H1 (cell line): ENCODE measurements around the gene ZNF831. TPM values are rescaled to one million over a fixed set of nuclear protein-coding genes. Genes with fewer than 3 reads are reported as not detected.

ENCODE experiments used
- CTCF ChIA-PET: fragments of 300-600 bp; sonication (Branson Sonifier 250); formaldehyde crosslinking; loops from one replicate; lab custom pipeline; 2021; ENCODE audit not compliant: partially characterized antibody; lab: Charles Lee
- POLR2A ChIA-PET: fragments of 300-600 bp; sonication (Branson Sonifier 250); formaldehyde crosslinking; loops from one replicate; lab custom pipeline; 2021; ENCODE audit warnings: inconsistent platforms; ENCODE audit not compliant: partially characterized antibody; lab: Charles Lee
- DNase-seq, 2 experiments: peaks; one replicate each; pipeline versions ENCODE4 v3.0.0 to v3.0.0-alpha.2; 2010 to 2022; ENCODE audit warnings: low spot score in 2 of 2, low read depth in 1 of 2, mixed read lengths in 1 of 2
- FAIRE-seq: peaks from 2 replicates; lab custom pipeline; 2011; peaks lifted over from hg19 to GRCh38; lab: Jason Lieb, UNC
- H2AFZ ChIP-seq: 2 replicates; pipeline ENCODE4 v1.8.1; 2012; ENCODE audit warnings: low read length, inconsistent platforms
- H2AK5ac ChIP-seq: 2 replicates; pipeline ENCODE4 v1.6.1; 2013; ENCODE audit warnings: low read depth, low read length
- H2BK120ac ChIP-seq: replicated peaks from 2 replicates; pipeline ENCODE3; 2013; ENCODE audit warnings: low read depth, low read length, inconsistent platforms
- H2BK12ac ChIP-seq: 2 replicates; pipeline ENCODE4 v1.6.1; 2013; ENCODE audit warnings: low read depth, low read length
- H2BK15ac ChIP-seq: 2 replicates; pipeline ENCODE4 v1.6.1; 2013; ENCODE audit warnings: low read length
- H2BK20ac ChIP-seq: 2 replicates; pipeline ENCODE4 v1.6.1; 2013; ENCODE audit warnings: low read length
- H2BK5ac ChIP-seq: 2 replicates; pipeline ENCODE4 v1.6.1; 2013; ENCODE audit warnings: low read depth, low read length
- H3K14ac ChIP-seq: 2 replicates; pipeline ENCODE4 v1.6.1; 2013; ENCODE audit warnings: inconsistent platforms; ENCODE audit not compliant: insufficient read length
- H3K18ac ChIP-seq: 2 replicates; pipeline ENCODE4 v1.6.1; 2013; ENCODE audit warnings: low read length; ENCODE audit errors: extremely low read depth
- H3K23ac ChIP-seq: 2 replicates; pipeline ENCODE4 v1.6.1; 2013; ENCODE audit warnings: inconsistent platforms; ENCODE audit not compliant: insufficient read length
- H3K23me2 ChIP-seq: 2 replicates; pipeline ENCODE4 v1.6.1; 2013; ENCODE audit warnings: low read depth, low read length
- H3K27ac ChIP-seq: 2 replicates; pipeline ENCODE4 v1.6.1; 2011; ENCODE audit warnings: low read depth, low read length, inconsistent platforms
- H3K27me3 ChIP-seq, 4 experiments: replicated peaks in 1 of 4; 1 replicate in 1 of 4; 2 replicates in 3 of 4; pipeline versions ENCODE4 v1.6.1 to v1.8.1; 2011 to 2013; ENCODE audit warnings: low read length in 3 of 4, mild to moderate bottlenecking in 3 of 4, inconsistent platforms in 2 of 4, mixed read lengths in 2 of 4, moderate library complexity in 1 of 4; ENCODE audit not compliant: control insufficient read depth in 3 of 4, insufficient read depth in 3 of 4; ENCODE audit errors: extremely low read depth in 1 of 4
- H3K36me3 ChIP-seq, 4 experiments: 2 replicates each; pipeline versions ENCODE4 v1.6.1 to v1.8.1; 2011 to 2013; ENCODE audit warnings: mild to moderate bottlenecking in 4 of 4, low read length in 3 of 4, moderate library complexity in 2 of 4, control low read depth in 1 of 4, inconsistent platforms in 1 of 4; ENCODE audit not compliant: insufficient read depth in 4 of 4, control insufficient read depth in 2 of 4
- H3K4ac ChIP-seq: replicated peaks from 2 replicates; pipeline ENCODE3; 2013; ENCODE audit warnings: low read length, low read depth, mixed read lengths, inconsistent platforms; ENCODE audit not compliant: insufficient read length
- H3K4me1 ChIP-seq, 4 experiments: replicated peaks in 1 of 4; 1 replicate in 1 of 4; 2 replicates in 3 of 4; pipeline versions ENCODE4 v1.6.1 to v1.8.1; 2011 to 2013; ENCODE audit warnings: low read length in 3 of 4, inconsistent platforms in 2 of 4, mixed read lengths in 1 of 4; ENCODE audit not compliant: insufficient read depth in 4 of 4, control insufficient read depth in 3 of 4
- H3K4me2 ChIP-seq, 2 experiments: 2 replicates each; pipeline versions ENCODE4 v1.6.1 to v1.8.1; 2011 to 2013; ENCODE audit warnings: low read depth in 2 of 2, low read length in 2 of 2, control low read depth in 1 of 2, inconsistent platforms in 1 of 2, mild to moderate bottlenecking in 1 of 2; ENCODE audit not compliant: insufficient read depth in 1 of 2
- H3K4me3 ChIP-seq, 4 experiments: fragments of 200-600, 300-600 bp in 1 of 4; sonication (generic), shearing (Covaris generic), sonication (Bioruptor Twin) in 1 of 4; 2 replicates each; pipeline versions ENCODE4 v1.5.1 to v1.8.1; 2011 to 2016; ENCODE audit warnings: low read length in 4 of 4, low read depth in 3 of 4, control low read depth in 2 of 4, inconsistent platforms in 2 of 4, mild to moderate bottlenecking in 2 of 4, mixed read lengths in 1 of 4, moderate library complexity in 1 of 4; ENCODE audit not compliant: insufficient read depth in 2 of 4; ENCODE audit errors: extremely low read depth in 1 of 4
- H3K56ac ChIP-seq: replicated peaks from 2 replicates; pipeline ENCODE3; 2013; ENCODE audit warnings: low read depth, mild to moderate bottlenecking, mixed read lengths, low read length, inconsistent platforms; ENCODE audit not compliant: insufficient read length
- H3K79me1 ChIP-seq: 2 replicates; pipeline ENCODE4 v1.6.1; 2013; ENCODE audit warnings: low read depth, low read length, control low read depth
- H3K79me2 ChIP-seq, 2 experiments: 2 replicates each; pipeline versions ENCODE4 v1.6.1 to v1.8.1; 2012 to 2013; ENCODE audit warnings: low read length in 2 of 2, mild to moderate bottlenecking in 2 of 2, inconsistent platforms in 1 of 2; ENCODE audit not compliant: insufficient read depth in 2 of 2, control insufficient read depth in 1 of 2
- H3K9ac ChIP-seq, 4 experiments: replicated peaks in 1 of 4; 1 replicate in 1 of 4; 2 replicates in 3 of 4; pipeline versions ENCODE4 v1.6.1 to v1.8.1; 2011 to 2013; ENCODE audit warnings: low read depth in 3 of 4, low read length in 3 of 4, control low read depth in 2 of 4, mild to moderate bottlenecking in 2 of 4, moderate library complexity in 2 of 4, inconsistent platforms in 1 of 4; ENCODE audit errors: extremely low read depth in 1 of 4
- H3K9me3 ChIP-seq, 2 experiments: 2 replicates each; pipeline versions ENCODE4 v1.6.1 to v1.8.1; 2012 to 2013; ENCODE audit warnings: mild to moderate bottlenecking in 2 of 2, moderate library complexity in 2 of 2, control low read depth in 1 of 2, inconsistent platforms in 1 of 2, low read depth in 1 of 2, low read length in 1 of 2, mixed read lengths in 1 of 2; ENCODE audit not compliant: insufficient read depth in 2 of 2
- H4K20me1 ChIP-seq, 2 experiments: replicated peaks in 1 of 2; 2 replicates each; pipeline versions ENCODE3 to v1.8.1; 2011 to 2013; ENCODE audit warnings: inconsistent platforms in 2 of 2, low read length in 2 of 2, mild to moderate bottlenecking in 1 of 2; ENCODE audit not compliant: insufficient read depth in 2 of 2, control insufficient read depth in 1 of 2
- H4K5ac ChIP-seq: 2 replicates; pipeline ENCODE4 v1.6.1; 2013; ENCODE audit warnings: low read length, low read depth, mixed read lengths, inconsistent platforms; ENCODE audit not compliant: insufficient read length
- H4K8ac ChIP-seq: 2 replicates; pipeline ENCODE4 v1.8.0; 2013; ENCODE audit warnings: mild to moderate bottlenecking, moderate library complexity, low read length, inconsistent platforms; ENCODE audit not compliant: insufficient read depth; ENCODE audit errors: extremely low read depth
- H4K91ac ChIP-seq: replicated peaks from 2 replicates; pipeline ENCODE3; 2013; ENCODE audit warnings: low read length, mixed read lengths, inconsistent platforms; ENCODE audit not compliant: insufficient read length
- CEBPB ChIP-seq: IDR thresholded peaks from 2 replicates; pipeline ENCODE4 v1.6.1; 2012; ENCODE audit warnings: low read depth, low read length
- POLR2AphosphoS5 ChIP-seq: IDR thresholded peaks from 2 replicates; pipeline ENCODE4 v1.6.1; 2011; ENCODE audit warnings: low read depth, low read length
- TEAD4 ChIP-seq: IDR thresholded peaks from 2 replicates; pipeline ENCODE4 v1.6.1; 2012; ENCODE audit warnings: low read depth, low read length, inconsistent platforms, mixed read lengths
- WGBS, 2 experiments: shearing (Covaris generic) in 1 of 2; methylation state at CpG; one replicate each; pipeline versions ENCODE4 v1.1.6 to v1.1.7; 2013 to 2015; ENCODE audit warnings: low lambda C conversion rate in 2 of 2, mixed read lengths in 2 of 2, inconsistent platforms in 1 of 2, low coverage in 1 of 2, missing lambda C conversion rate in 1 of 2; ENCODE audit not compliant: insufficient replicate concordance in 2 of 2, insufficient coverage in 1 of 2, insufficient read length in 1 of 2; ENCODE audit errors: extremely low coverage in 1 of 2, missing lambda C conversion rate in 1 of 2; 5-methylcytosine and 5-hydroxymethylcytosine counted together
- polyA plus RNA-seq, 7 experiments: library from polyadenylated mRNA; depleted of rRNA in 3 of 7; stranded (reverse) in 5 of 7; unstranded in 2 of 7; fragments of >200 nt in 5 of 7; fragments of 200-250 nt in 2 of 7; gene quantifications; 1 replicate in 5 of 7; 2 replicates in 1 of 7; 4 replicates in 1 of 7; pipeline versions ENCODE4 v1.2.1 to v1.2.3, GENCODE V29; 2011 to 2013; ENCODE audit warnings: missing spikeins in 2 of 7, mixed read lengths in 2 of 7
- total RNA-seq: library from RNA; stranded (reverse); fragmentation: NEBNext Ultra II Directional; extraction: Animal tissue kit (Norgen Biotek cat#: 25700); gene quantifications from 2 replicates; pipeline ENCODE4 v1.2.1, GENCODE V29; 2021

Gene ZNF831
- total and polyA plus RNA-seq, 2 of the 8 experiments (the other 6 are each of a cell fraction or from before 2014, with no cell fraction given) = not detected

- no peak overlapping the region for H4K5ac ChIP-seq
- peak overlapping the region; percentile 77; the same call in 1 of the 2 replicates for H4K8ac ChIP-seq
- H3K4me1 ChIP-seq = no peaks in the 10 kb centered on the region
- no peak overlapping the region for H2AFZ ChIP-seq
- H3K79me1 ChIP-seq = no peaks in the 10 kb centered on the region
- H3K9me3 ChIP-seq = no peaks in the 10 kb centered on the region
- H4K91ac ChIP-seq = no peak overlapping the region
- H2BK5ac ChIP-seq = no peak overlapping the region
- H2AK5ac ChIP-seq = no peak overlapping the region
- H3K27ac ChIP-seq = no peak overlapping the region
- no peak overlapping the region for H3K18ac ChIP-seq
- no peak overlapping the region for H3K14ac ChIP-seq
- no peak overlapping the region for H3K23ac ChIP-seq
- no peak overlapping the region for H2BK15ac ChIP-seq
- no peak overlapping the region for H2BK120ac ChIP-seq
- no peak overlapping the region for H3K4me2 ChIP-seq
- no peak overlapping the region for H2BK20ac ChIP-seq
- DNase-seq (no peak), FAIRE-seq (no peak)
- no peaks in the 10 kb centered on the region for H3K27me3 ChIP-seq
- no peak overlapping the region for H3K56ac ChIP-seq
- no peaks in the 10 kb centered on the region for H3K36me3 ChIP-seq
- TF ChIP-seq CEBPB (no peak), TEAD4 (no peak), POLR2AphosphoS5 (no peak)
- H3K9ac ChIP-seq = no peak overlapping the region
- CTCF ChIA-PET = interaction anchor here (1.5 kb wide), 1 partner anchor 15 kb away, joined by 5 read pairs; no protein-coding TSS in a partner anchor
- POLR2A ChIA-PET = no interaction called here
- H3K79me2 ChIP-seq = no peaks in the 10 kb centered on the region
- no peaks in the 10 kb centered on the region for H3K23me2 ChIP-seq
- H2BK12ac ChIP-seq = no peak overlapping the region
- no peak overlapping the region for H3K4ac ChIP-seq
- H4K20me1 ChIP-seq = no peaks in the 10 kb centered on the region
- 93% methylated on average over 3 of the region's 7 CpGs; no CpG with 5 or more reads in 1 of the 2 experiments for WGBS, 2 experiments
- no peak overlapping the region for H3K4me3 ChIP-seq
These were observed 29.7 kb downstream of the ZNF831 start for GRCh38 chr20:59193325-59193724.
